ENCODE data around the gene SLC16A9.
A peak's percentile ranks its signal among the peaks of the same experiment; 100 is the strongest.
"Not testable (repeated sequence)": the region's sequence is repeated elsewhere in the genome, so short reads cannot be mapped to it uniquely, and the experiment has no call there.

Gene SLC16A9

DNA sequence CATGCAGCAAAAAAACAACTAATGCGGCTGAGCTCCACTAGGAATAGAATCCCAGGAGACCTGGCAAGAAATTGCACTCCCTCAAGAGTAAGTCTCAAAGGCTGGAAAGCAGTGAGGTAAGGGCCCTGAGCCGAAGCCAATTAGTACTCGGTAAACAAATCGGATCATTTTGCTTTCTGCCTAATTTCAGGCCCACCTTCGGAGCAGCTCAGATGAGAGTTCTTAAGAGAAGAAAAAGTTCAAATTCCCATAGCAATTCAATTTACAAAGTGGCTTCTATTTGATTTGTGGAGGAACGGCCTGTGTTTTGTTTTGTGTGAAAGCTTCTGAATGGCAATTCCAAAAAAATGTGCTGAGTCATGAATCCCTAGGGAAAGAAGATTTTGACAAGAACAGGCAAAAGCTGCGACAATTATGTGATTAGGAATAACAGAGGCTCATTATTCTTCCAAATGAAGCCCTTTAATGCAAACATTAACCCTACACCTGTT is 60.9 kb downstream of the SLC16A9 start:
- Histone ChIP-seq H3K4me3 (ENCODE audit: low read depth, low read length) (no peak overlapping the region), H3K36me3 (ENCODE audit: control insufficient read depth in 2 of 2, insufficient read depth in 1 of 2, low read length in 2 of 2) (no peaks in the 10 kb centered on the region), H3K4me1 (ENCODE audit: control insufficient read depth, insufficient read depth, low read length) (no peaks in the 10 kb centered on the region), H3K27ac (ENCODE audit: extremely low read depth, low read depth, low read length) (no peak overlapping the region), H3K9me3 (ENCODE audit: control insufficient read depth, insufficient read depth, low read depth, low read length) (no peaks in the 10 kb centered on the region)
- TF ChIP-seq ZNF302 (tag by site-specific recombination; IDR thresholded peaks at IDR 0.05; ENCODE audit: low read depth): no peak
- TF ChIP-seq ZNF626 (tag by site-specific recombination; IDR thresholded peaks at IDR 0.05): no peak
- no peak for TF ChIP-seq ZNF629 (tag by site-specific recombination; IDR thresholded peaks at IDR 0.05)
- TF ChIP-seq, protein P1, sequence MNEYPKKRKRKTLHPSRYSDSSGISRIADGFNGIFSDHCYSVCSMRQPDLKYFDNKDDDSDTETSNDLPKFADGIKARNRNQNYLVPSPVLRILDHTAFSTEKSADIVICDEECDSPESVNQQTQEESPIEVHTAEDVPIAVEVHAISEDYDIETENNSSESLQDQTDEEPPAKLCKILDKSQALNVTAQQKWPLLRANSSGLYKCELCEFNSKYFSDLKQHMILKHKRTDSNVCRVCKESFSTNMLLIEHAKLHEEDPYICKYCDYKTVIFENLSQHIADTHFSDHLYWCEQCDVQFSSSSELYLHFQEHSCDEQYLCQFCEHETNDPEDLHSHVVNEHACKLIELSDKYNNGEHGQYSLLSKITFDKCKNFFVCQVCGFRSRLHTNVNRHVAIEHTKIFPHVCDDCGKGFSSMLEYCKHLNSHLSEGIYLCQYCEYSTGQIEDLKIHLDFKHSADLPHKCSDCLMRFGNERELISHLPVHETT (tag by site-specific recombination; IDR thresholded peaks at IDR 0.05): no peak
- TF ChIP-seq IKZF3 (tag by site-specific recombination; IDR thresholded peaks at IDR 0.05): no peak
- TF ChIP-seq ZBTB48 (tag by site-specific recombination; IDR thresholded peaks at IDR 0.05): no peak
- TF ChIP-seq, protein P2, sequence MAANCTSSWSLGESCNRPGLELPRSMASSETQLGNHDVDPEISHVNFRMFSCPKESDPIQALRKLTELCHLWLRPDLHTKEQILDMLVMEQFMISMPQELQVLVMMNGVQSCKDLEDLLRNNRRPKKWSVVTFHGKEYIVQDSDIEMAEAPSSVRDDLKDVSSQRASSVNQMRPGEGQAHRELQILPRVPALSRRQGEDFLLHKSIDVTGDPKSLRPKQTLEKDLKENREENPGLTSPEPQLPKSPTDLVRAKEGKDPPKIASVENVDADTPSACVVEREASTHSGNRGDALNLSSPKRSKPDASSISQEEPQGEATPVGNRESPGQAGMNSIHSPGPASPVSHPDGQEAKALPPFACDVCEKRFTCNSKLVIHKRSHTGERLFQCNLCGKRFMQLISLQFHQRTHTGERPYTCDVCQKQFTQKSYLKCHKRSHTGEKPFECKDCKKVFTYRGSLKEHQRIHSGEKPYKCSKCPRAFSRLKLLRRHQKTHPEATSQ (tag by site-specific recombination; IDR thresholded peaks at IDR 0.05): no peak
- peak; percentile 73 for TF ChIP-seq ZNF677 (tag by site-specific recombination; IDR thresholded peaks at IDR 0.05)
- CTCF ChIA-PET: interaction anchor here (0.6 kb wide), 2 partner anchors 23 to 133 kb away, joined by 3 to 4 read pairs; no protein-coding TSS in a partner anchor
- POLR2A ChIA-PET: no interaction called here

DNA sequence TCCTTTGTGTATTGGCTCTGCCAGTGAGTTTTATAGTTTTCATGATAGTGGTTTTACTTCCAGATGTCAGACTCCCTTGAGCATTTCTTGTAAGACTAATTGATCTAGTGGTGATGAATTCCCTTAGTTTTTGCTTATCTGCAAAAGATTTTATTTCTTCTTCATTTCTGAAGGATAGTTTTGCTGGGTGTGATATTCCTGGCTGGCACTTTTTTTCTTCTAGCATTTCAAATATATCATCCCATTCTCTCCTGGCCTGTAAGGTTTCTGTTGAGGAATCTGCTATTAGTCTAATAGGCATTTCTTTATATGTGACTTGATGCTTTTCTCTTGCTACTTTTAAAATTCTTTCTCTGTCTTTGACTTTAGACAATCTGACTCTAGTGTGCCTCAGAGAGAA is 64.8 kb downstream of the SLC16A9 start:
- POLR2A ChIA-PET: no interaction called here
- CTCF ChIA-PET: no interaction called here
- TF ChIP-seq ZNF48 (tag by site-specific recombination; IDR thresholded peaks at IDR 0.05): no peak
- TF ChIP-seq ZNF426 (tag by site-specific recombination; IDR thresholded peaks at IDR 0.05): no peak
- no peak for TF ChIP-seq ZNF416 (tag by site-specific recombination; IDR thresholded peaks at IDR 0.05)
- TF ChIP-seq ZNF530 (tag by site-specific recombination; IDR thresholded peaks at IDR 0.05; ENCODE audit: low read depth): no peak
- no peak for TF ChIP-seq ZNF2 (tag by site-specific recombination; IDR thresholded peaks at IDR 0.05)
- TF ChIP-seq ZNF555 (tag by site-specific recombination; conservative IDR thresholded peaks at IDR 0.05): no peak
- Histone ChIP-seq H3K27ac (ENCODE audit: extremely low read depth, low read depth, low read length) (no peak overlapping the region), H3K36me3 (ENCODE audit: control insufficient read depth in 2 of 2, insufficient read depth in 1 of 2, low read length in 2 of 2) (no peaks in the 10 kb centered on the region), H3K9me3 (ENCODE audit: control insufficient read depth, insufficient read depth, low read depth, low read length) (no peaks in the 10 kb centered on the region), H3K4me1 (ENCODE audit: control insufficient read depth, insufficient read depth, low read length) (no peaks in the 10 kb centered on the region), H3K4me3 (ENCODE audit: low read depth, low read length) (no peak overlapping the region)

DNA sequence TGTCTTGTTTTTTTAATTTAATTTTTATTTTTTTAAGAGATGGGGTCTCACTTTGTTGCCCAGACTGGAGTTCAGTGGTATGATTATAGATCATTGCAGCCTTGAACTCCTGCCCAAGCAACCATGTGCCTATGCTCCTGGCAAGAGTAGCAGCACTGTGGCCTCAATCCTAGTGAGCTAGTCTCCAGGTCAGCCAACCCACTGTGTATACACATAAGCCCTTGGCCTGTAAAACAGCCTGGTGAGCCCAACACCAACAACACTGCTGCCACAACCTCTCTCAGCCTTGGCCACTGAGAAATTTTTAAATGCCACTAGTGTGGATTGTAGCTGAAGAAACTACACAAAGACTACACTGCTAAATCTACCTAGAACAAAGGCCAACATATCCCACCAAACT is 68.0 kb downstream of the SLC16A9 start:
- H3K36me3 ChIP-seq (ENCODE audit: control insufficient read depth in 2 of 2, insufficient read depth in 1 of 2, low read length in 2 of 2); H3K27ac ChIP-seq (ENCODE audit: extremely low read depth, low read depth, low read length); H3K4me3 ChIP-seq (ENCODE audit: low read depth, low read length); H3K4me1 ChIP-seq (ENCODE audit: control insufficient read depth, insufficient read depth, low read length); POLR2A ChIA-PET; CTCF ChIA-PET; H3K9me3 ChIP-seq (ENCODE audit: control insufficient read depth, insufficient read depth, low read depth, low read length): not testable (repeated sequence)

DNA sequence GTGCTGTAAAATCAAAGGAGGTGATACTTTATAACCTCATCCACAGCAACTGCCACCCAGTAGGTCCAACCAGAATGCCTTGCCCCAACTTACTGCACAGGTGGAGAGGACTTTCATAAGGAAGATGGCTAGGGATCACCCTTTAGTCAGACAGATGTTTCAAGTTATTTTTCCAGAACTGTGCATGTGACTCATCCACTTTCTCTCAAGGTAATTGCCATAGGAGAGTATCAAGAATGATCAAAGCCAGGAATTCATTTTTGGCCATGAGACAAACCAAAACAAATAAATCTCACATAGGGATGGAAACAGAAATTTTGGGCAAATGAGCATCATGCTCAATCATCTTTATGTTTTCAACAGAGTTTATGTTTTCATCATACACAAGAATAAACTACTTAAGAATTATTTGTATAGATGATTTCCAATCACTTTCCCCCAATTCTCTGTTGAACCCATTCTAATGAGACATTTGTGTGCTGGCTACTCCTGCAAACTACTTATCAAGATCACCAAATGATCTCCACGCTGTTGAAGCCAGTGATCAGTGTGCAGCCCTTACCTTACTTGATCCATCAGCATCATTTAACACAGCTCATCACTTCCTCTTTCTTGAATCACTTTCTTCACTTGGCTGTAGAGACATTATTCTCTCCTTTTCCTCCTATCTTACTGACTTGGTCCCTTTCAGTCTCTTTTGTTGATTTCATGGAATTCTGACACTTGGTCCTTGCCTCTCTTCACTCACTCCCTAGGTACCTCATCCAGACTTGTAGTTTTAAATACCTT is 74.0 kb downstream of the SLC16A9 start:
- no peaks in the 10 kb centered on the region for H3K4me1 ChIP-seq (ENCODE audit: control insufficient read depth, insufficient read depth, low read length)
- no peak overlapping the region for H3K4me3 ChIP-seq (ENCODE audit: low read depth, low read length)
- CTCF ChIA-PET: interaction anchor here (0.8 to 1.5 kb wide), 2 partner anchors 10 to 11 kb away, joined by 4 to 8 read pairs; no protein-coding TSS in a partner anchor
- no peaks in the 10 kb centered on the region for H3K9me3 ChIP-seq (ENCODE audit: control insufficient read depth, insufficient read depth, low read depth, low read length)
- POLR2A ChIA-PET: no interaction called here
- no peak overlapping the region for H3K27ac ChIP-seq (ENCODE audit: extremely low read depth, low read depth, low read length)
- H3K36me3 ChIP-seq (ENCODE audit: control insufficient read depth in 2 of 2, insufficient read depth in 1 of 2, low read length in 2 of 2): no peaks in the 10 kb centered on the region
- TF ChIP-seq, protein P3, sequence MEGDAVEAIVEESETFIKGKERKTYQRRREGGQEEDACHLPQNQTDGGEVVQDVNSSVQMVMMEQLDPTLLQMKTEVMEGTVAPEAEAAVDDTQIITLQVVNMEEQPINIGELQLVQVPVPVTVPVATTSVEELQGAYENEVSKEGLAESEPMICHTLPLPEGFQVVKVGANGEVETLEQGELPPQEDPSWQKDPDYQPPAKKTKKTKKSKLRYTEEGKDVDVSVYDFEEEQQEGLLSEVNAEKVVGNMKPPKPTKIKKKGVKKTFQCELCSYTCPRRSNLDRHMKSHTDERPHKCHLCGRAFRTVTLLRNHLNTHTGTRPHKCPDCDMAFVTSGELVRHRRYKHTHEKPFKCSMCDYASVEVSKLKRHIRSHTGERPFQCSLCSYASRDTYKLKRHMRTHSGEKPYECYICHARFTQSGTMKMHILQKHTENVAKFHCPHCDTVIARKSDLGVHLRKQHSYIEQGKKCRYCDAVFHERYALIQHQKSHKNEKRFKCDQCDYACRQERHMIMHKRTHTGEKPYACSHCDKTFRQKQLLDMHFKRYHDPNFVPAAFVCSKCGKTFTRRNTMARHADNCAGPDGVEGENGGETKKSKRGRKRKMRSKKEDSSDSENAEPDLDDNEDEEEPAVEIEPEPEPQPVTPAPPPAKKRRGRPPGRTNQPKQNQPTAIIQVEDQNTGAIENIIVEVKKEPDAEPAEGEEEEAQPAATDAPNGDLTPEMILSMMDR (tag by site-specific recombination; IDR thresholded peaks at IDR 0.05): no peak
- TF ChIP-seq RBAK (tag by site-specific recombination; IDR thresholded peaks at IDR 0.05): no peak
- TF ChIP-seq, protein P4, sequence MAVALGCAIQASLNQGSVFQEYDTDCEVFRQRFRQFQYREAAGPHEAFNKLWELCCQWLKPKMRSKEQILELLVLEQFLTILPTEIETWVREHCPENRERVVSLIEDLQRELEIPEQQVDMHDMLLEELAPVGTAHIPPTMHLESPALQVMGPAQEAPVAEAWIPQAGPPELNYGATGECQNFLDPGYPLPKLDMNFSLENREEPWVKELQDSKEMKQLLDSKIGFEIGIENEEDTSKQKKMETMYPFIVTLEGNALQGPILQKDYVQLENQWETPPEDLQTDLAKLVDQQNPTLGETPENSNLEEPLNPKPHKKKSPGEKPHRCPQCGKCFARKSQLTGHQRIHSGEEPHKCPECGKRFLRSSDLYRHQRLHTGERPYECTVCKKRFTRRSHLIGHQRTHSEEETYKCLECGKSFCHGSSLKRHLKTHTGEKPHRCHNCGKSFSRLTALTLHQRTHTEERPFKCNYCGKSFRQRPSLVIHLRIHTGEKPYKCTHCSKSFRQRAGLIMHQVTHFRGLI (tag by site-specific recombination; IDR thresholded peaks at IDR 0.05): no peak
- TF ChIP-seq ZNF768 (tag by site-specific recombination; IDR thresholded peaks at IDR 0.05): no peak
- TF ChIP-seq ZNF530 (tag by site-specific recombination; IDR thresholded peaks at IDR 0.05; ENCODE audit: low read depth): no peak
- no peak for TF ChIP-seq FEZF1 (tag by site-specific recombination; IDR thresholded peaks at IDR 0.05)
- TF ChIP-seq, protein P5, sequence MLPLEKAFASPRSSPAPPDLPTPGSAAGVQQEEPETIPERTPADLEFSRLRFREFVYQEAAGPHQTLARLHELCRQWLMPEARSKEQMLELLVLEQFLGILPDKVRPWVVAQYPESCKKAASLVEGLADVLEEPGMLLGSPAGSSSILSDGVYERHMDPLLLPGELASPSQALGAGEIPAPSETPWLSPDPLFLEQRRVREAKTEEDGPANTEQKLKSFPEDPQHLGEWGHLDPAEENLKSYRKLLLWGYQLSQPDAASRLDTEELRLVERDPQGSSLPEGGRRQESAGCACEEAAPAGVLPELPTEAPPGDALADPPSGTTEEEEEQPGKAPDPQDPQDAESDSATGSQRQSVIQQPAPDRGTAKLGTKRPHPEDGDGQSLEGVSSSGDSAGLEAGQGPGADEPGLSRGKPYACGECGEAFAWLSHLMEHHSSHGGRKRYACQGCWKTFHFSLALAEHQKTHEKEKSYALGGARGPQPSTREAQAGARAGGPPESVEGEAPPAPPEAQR (tag by site-specific recombination; IDR thresholded peaks at IDR 0.05): no peak
